ENCODE data around the gene MVB12B. TPM values are rescaled to one million over a fixed set of nuclear protein-coding genes. Genes with fewer than 3 reads are reported as not detected.

The MVB12B gene
- total and polyA plus RNA-seq, 2 donors from 2014 or later, result 4.5 to 12.3 TPM

DNA sequence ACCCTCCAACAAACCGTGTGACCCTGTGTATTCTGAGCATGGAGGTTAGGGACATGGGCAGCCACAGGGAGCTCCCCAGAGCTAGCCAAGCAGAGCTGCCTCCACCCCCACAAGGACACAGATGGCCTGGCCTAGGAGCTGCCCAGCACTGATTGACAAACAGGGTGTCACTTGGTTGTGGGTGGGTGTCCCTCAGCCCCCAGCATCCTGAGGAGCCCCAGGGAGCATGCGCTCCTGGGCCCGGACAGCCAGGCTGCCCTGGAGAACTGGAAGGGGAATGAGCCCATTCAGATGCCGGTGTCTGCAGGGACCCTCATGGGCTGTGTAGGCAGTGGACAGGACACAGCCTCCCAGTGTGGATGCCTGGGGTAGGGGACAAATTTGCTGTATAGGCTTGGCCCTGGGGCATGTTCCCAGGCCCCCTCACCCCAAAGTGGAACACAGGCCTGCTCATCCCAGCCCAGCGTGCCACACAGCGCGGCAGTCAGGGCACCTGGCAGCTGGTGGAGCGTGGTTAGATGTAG, 162.3 kb downstream of the MVB12B start:
- FAIRE-seq (no peak), DNase-seq (peak in 1 of 5 donors; percentile 54)
- peaks cover 0 to 3% (median 0%) of the 10 kb centered on the region in 3 donors for H3K36me3 ChIP-seq (ENCODE audit: control insufficient read depth in 2 of 3, insufficient read depth in 3 of 3, low read length in 3 of 3)
- TF ChIP-seq, protein P1, sequence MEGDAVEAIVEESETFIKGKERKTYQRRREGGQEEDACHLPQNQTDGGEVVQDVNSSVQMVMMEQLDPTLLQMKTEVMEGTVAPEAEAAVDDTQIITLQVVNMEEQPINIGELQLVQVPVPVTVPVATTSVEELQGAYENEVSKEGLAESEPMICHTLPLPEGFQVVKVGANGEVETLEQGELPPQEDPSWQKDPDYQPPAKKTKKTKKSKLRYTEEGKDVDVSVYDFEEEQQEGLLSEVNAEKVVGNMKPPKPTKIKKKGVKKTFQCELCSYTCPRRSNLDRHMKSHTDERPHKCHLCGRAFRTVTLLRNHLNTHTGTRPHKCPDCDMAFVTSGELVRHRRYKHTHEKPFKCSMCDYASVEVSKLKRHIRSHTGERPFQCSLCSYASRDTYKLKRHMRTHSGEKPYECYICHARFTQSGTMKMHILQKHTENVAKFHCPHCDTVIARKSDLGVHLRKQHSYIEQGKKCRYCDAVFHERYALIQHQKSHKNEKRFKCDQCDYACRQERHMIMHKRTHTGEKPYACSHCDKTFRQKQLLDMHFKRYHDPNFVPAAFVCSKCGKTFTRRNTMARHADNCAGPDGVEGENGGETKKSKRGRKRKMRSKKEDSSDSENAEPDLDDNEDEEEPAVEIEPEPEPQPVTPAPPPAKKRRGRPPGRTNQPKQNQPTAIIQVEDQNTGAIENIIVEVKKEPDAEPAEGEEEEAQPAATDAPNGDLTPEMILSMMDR (IDR thresholded peaks at IDR 0.05; ENCODE audit: borderline replicate concordance, extremely low read depth, insufficient read depth), result no peak
- intact Hi-C loops (cut with DNase I), result no loop called here
- no peaks in the 10 kb centered on the region for H3K4me1 ChIP-seq (ENCODE audit: control insufficient read depth in 2 of 3, insufficient read depth in 2 of 3, low read depth in 1 of 3, low read length in 3 of 3)
- H3K9me3 ChIP-seq (ENCODE audit: control insufficient read depth in 2 of 3, insufficient read depth in 1 of 3, low read length in 3 of 3), result no peaks in the 10 kb centered on the region
- no peak overlapping the region for H3K9ac ChIP-seq (ENCODE audit: low read length in 3 of 3)
- no peak overlapping the region for H3K4me3 ChIP-seq (ENCODE audit: low read length in 3 of 3)
- no peak overlapping the region for H3K27ac ChIP-seq (ENCODE audit: low read depth in 2 of 2, low read length in 2 of 2)
- no peaks in the 10 kb centered on the region for H3K27me3 ChIP-seq (ENCODE audit: control insufficient read depth, insufficient read depth, low read length)

DNA sequence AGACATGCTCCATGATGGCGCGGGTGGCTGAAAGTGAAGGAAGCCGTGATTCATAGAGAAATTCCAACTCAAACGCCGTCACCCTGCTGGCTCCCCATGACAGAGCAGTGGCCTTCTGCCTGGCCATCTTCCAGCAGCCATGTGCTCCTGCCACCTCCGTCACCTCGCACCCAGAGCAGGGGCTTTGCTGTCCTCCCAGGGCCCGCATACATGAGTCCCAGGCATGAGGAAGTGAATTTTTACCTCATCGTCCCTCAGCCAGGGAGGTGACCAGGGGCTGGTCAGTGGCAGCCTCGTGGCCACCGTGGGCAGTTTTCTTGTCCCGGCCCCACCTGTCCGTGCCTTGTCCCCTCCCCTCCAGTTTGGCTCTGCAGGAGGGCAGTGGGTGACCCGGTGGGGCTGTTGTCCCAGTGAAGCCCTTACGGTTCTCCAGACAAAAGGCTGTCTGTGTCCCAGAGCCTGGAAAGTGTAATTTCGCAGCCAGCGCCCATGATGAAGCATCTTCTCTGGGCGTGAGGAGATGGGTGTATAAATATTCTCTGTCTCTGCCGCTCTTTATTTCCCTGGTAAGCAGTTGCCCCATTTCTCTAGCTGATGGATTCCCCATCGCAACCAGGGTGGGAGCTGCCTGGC, 163.1 kb downstream of the MVB12B start:
- Histone ChIP-seq H3K4me1 (ENCODE audit: control insufficient read depth in 2 of 3, insufficient read depth in 2 of 3, low read depth in 1 of 3, low read length in 3 of 3) (no peaks in the 10 kb centered on the region), H3K4me3 (ENCODE audit: low read length in 3 of 3) (no peak overlapping the region), H3K27me3 (ENCODE audit: control insufficient read depth, insufficient read depth, low read length) (no peaks in the 10 kb centered on the region), H3K9ac (ENCODE audit: low read length in 3 of 3) (no peak overlapping the region), H3K36me3 (ENCODE audit: control insufficient read depth in 2 of 3, insufficient read depth in 3 of 3, low read length in 3 of 3) (peaks cover 0 to 3% (median 0%) of the 10 kb centered on the region in 3 donors), H3K27ac (ENCODE audit: low read depth in 2 of 2, low read length in 2 of 2) (no peak overlapping the region), H3K9me3 (ENCODE audit: control insufficient read depth in 2 of 3, insufficient read depth in 1 of 3, low read length in 3 of 3) (no peaks in the 10 kb centered on the region)
- intact Hi-C loops (cut with DNase I), result no loop called here
- DNase-seq (peak in 1 of 5 donors; percentile 66), FAIRE-seq (no peak)
- TF ChIP-seq, protein P1 (IDR thresholded peaks at IDR 0.05; ENCODE audit: borderline replicate concordance, extremely low read depth, insufficient read depth), result no peak

DNA sequence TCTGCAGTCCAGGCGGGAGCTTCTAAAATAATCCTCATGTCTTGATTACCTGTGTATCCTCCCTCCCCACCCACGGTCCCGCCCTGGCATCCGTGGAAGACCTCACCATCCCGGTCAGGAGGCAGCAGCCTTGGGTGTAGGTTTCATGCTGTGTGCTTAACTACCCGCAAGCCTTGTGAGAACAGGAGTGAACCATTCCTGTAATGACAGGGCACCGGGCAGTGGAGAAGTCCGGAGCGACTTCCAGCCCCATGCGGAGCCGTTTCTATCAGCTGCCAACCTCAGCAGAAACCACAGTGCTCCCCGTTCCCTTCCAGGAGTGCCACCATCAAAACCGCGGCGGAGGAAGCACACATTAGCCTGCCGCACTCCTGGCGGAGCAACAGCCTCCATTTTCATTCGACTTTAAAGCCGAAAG, 163.6 kb downstream of the MVB12B start:
- Histone ChIP-seq H3K4me1 (ENCODE audit: control insufficient read depth in 2 of 3, insufficient read depth in 2 of 3, low read depth in 1 of 3, low read length in 3 of 3) (no peaks in the 10 kb centered on the region), H3K27me3 (ENCODE audit: control insufficient read depth, insufficient read depth, low read length) (no peaks in the 10 kb centered on the region), H3K27ac (ENCODE audit: low read depth in 2 of 2, low read length in 2 of 2) (no peak overlapping the region), H3K9me3 (ENCODE audit: control insufficient read depth in 2 of 3, insufficient read depth in 1 of 3, low read length in 3 of 3) (no peaks in the 10 kb centered on the region), H3K9ac (ENCODE audit: low read length in 3 of 3) (no peak overlapping the region), H3K36me3 (ENCODE audit: control insufficient read depth in 2 of 3, insufficient read depth in 3 of 3, low read length in 3 of 3) (peaks cover 0 to 3% (median 0%) of the 10 kb centered on the region in 3 donors), H3K4me3 (ENCODE audit: low read length in 3 of 3) (no peak overlapping the region)
- intact Hi-C loops (cut with DNase I), result no loop called here
- TF ChIP-seq, protein P1 (IDR thresholded peaks at IDR 0.05; ENCODE audit: borderline replicate concordance, extremely low read depth, insufficient read depth), result no peak
- FAIRE-seq, result no peak
- DNase-seq, result peak in 1 of 5 donors; percentile 43

Data from kidney (tissue), 14 donors.